HepG2 (cell line): ENCODE measurements around the gene PATE1. TPM values are rescaled to one million over a fixed set of nuclear protein-coding genes. Genes with fewer than 3 reads are reported as not detected.
"Not testable (repeated sequence)": the region's sequence is repeated elsewhere in the genome, so short reads cannot be mapped to it uniquely, and the experiment has no call there.

Experiments
- ATAC-seq: fragments of 200-7000 bp; cut with Tn5 transposase; 3 replicates; pipeline ENCODE4 v1.9.1; 2020; ENCODE audit warnings: mild to moderate bottlenecking, moderate library complexity
- BruUV-seq: library from RNA; stranded (reverse); fragments of 400-500 nt; replicated peaks from 2 replicates; lab custom pipeline; 2021; lab: Mats Ljungman, UMichigan
- CTCF ChIA-PET: fragments of 300-600 bp; formaldehyde crosslinking; extraction: SDS; loops from one replicate; lab custom pipeline; 2021; ENCODE audit warnings: low total read pairs, inconsistent platforms, low intra/inter-chr PET ratio; lab: Yijun Ruan, JAX
- POLR2A ChIA-PET: fragments of 350-600 bp; sonication (Branson Sonifier 250); formaldehyde crosslinking; loops from one replicate; lab custom pipeline; 2020; ENCODE audit warnings: antibody characterized with exemption, inconsistent platforms; lab: Yijun Ruan, JAX
- DNase-seq: peaks from one replicate; pipeline ENCODE4 v3.0.0-alpha.2; 2015; ENCODE audit warnings: low spot score
- FAIRE-seq: peaks from 3 replicates; lab custom pipeline; 2011; peaks lifted over from hg19 to GRCh38; lab: Jason Lieb, UNC
- H2AFZ ChIP-seq: one replicate; pipeline ENCODE4 v1.6.1; 2011; ENCODE audit warnings: low read length, inconsistent platforms
- H3K27ac ChIP-seq: fragments of 300-600 bp; 3 replicates; pipeline ENCODE4 v1.8.0; 2011; ENCODE audit warnings: mixed run types, mild to moderate bottlenecking, mixed read lengths, low read length, inconsistent platforms; ENCODE audit not compliant: insufficient read depth; ENCODE audit errors: extremely low read length
- H3K27me3 ChIP-seq, 2 experiments: fragments of 200-600 bp in 1 of 2; 2 replicates in 1 of 2; 3 replicates in 1 of 2; pipeline versions ENCODE4 v1.6.0 to v1.8.0; 2011; ENCODE audit warnings: low read length in 2 of 2, mild to moderate bottlenecking in 2 of 2, moderate library complexity in 2 of 2, inconsistent platforms in 1 of 2; ENCODE audit not compliant: insufficient read depth in 2 of 2, control insufficient read depth in 1 of 2
- H3K36me3 ChIP-seq, 2 experiments: fragments of 200-600 bp in 1 of 2; replicated peaks in 1 of 2; 2 replicates in 1 of 2; 3 replicates in 1 of 2; pipeline versions ENCODE4 v1.5.1 to v1.8.0; 2011; ENCODE audit warnings: low read length in 2 of 2, inconsistent platforms in 1 of 2; ENCODE audit not compliant: insufficient read depth in 2 of 2, control insufficient read depth in 1 of 2
- H3K4me1 ChIP-seq: 2 replicates; pipeline ENCODE4 v1.5.1; 2012; ENCODE audit warnings: low read length, inconsistent platforms; ENCODE audit not compliant: insufficient read depth
- H3K4me2 ChIP-seq: 2 replicates; pipeline ENCODE4 v1.6.0; 2011; ENCODE audit warnings: low read depth, low read length, inconsistent platforms
- H3K4me3 ChIP-seq, 3 experiments: fragments of 200-600 bp in 1 of 3; sonication (generic), shearing (Covaris generic) in 1 of 3; replicated peaks in 1 of 3; 2 replicates each; pipeline ENCODE4 v1.5.1; 2011 to 2016; ENCODE audit warnings: low read length in 3 of 3, inconsistent platforms in 2 of 3, low read depth in 2 of 3, mild to moderate bottlenecking in 2 of 3, control low read depth in 1 of 3, mixed read lengths in 1 of 3; ENCODE audit not compliant: insufficient read depth in 1 of 3
- H3K79me2 ChIP-seq: one replicate; pipeline ENCODE4 v1.6.1; 2011; ENCODE audit warnings: low read length, inconsistent platforms; ENCODE audit not compliant: insufficient read depth
- H3K9ac ChIP-seq: 2 replicates; pipeline ENCODE4 v1.6.0; 2011; ENCODE audit warnings: mild to moderate bottlenecking, low read depth, low read length, inconsistent platforms; ENCODE audit not compliant: insufficient read depth
- H3K9me3 ChIP-seq: 2 replicates; pipeline ENCODE4 v1.5.1; 2012; ENCODE audit warnings: mild to moderate bottlenecking, low read length
- H4K20me1 ChIP-seq: 2 replicates; pipeline ENCODE4 v1.6.0; 2011; ENCODE audit warnings: inconsistent platforms, mild to moderate bottlenecking, low read length, moderate library complexity; ENCODE audit not compliant: insufficient read depth
- ZFX ChIP-seq: sonication (generic); formaldehyde crosslinking; IDR thresholded peaks from 2 replicates; pipeline ENCODE4 v1.4.0; 2020; ENCODE audit warnings: mild to moderate bottlenecking, low read depth, missing genetic modification reagents, moderate library complexity
- ZNF446 ChIP-seq: sonication (generic); formaldehyde crosslinking; IDR thresholded peaks from 2 replicates; pipeline ENCODE4 v1.5.0; 2020; ENCODE audit warnings: mild to moderate bottlenecking, missing genetic modification reagents
- ZNF530 ChIP-seq: sonication (generic); formaldehyde crosslinking; IDR thresholded peaks from 2 replicates; pipeline ENCODE4 v1.5.0; 2020; ENCODE audit warnings: low read depth, mild to moderate bottlenecking, missing genetic modification reagents
- WGBS: methylation state at CpG from one replicate; pipeline ENCODE4 v1.1.6; 2017; ENCODE audit warnings: low lambda C conversion rate; 5-methylcytosine and 5-hydroxymethylcytosine counted together
- in situ Hi-C: cut with HindIII; loops from 2 replicates; pipeline ENCODE4 v1.10.0; 2017; ENCODE audit warnings: low pct_unique_long_range_greater_than_20kb; ENCODE audit not compliant: extremely low pct_ligation_motif_present
- intact Hi-C: fragments of 100-400 bp; cut with micrococcal nuclease; formaldehyde crosslinking; loops from one replicate; pipeline ENCODE4 v1.10.0; 2022; ENCODE audit not compliant: unreplicated experiment
- polyA plus RNA-seq, 8 experiments: library from polyadenylated mRNA; depleted of rRNA in 3 of 8; stranded (reverse) in 7 of 8; unstranded in 1 of 8; fragments of >200 nt; fragmentation: Illumina TruSeq in 4 of 8; extraction: Trizol in 4 of 8; gene quantifications; 2 replicates each; pipeline versions ENCODE4 v1.2.1 to v1.2.3, GENCODE V29; 2011 to 2016; ENCODE audit warnings: low read depth in 4 of 8, missing spikeins in 1 of 8, mixed read lengths in 1 of 8; ENCODE audit not compliant: insufficient read depth in 1 of 8
- total RNA-seq, 5 experiments: library from RNA; depleted of rRNA; stranded (reverse); fragments of >200 nt; fragmentation: Illumina TruSeq; extraction: Trizol; gene quantifications; 2 replicates each; pipeline ENCODE4 v1.2.3, GENCODE V29; 2016; ENCODE audit warnings: low read depth in 1 of 5
- TF ChIP-seq, protein P1 (sequence below): sonication (generic); formaldehyde crosslinking; IDR thresholded peaks from 2 replicates; pipeline ENCODE4 v1.4.0; 2020; ENCODE audit warnings: missing genetic modification reagents

PATE1 gene
- total and polyA plus RNA-seq, 2 of the 13 experiments (the other 11 are each of a cell fraction or from before 2014, with no cell fraction given) = not detected

GRCh38 chr11:125701858-125702621 lies 44.0 kb upstream of the PATE1 start (continued):
- TF ChIP-seq, protein P1, sequence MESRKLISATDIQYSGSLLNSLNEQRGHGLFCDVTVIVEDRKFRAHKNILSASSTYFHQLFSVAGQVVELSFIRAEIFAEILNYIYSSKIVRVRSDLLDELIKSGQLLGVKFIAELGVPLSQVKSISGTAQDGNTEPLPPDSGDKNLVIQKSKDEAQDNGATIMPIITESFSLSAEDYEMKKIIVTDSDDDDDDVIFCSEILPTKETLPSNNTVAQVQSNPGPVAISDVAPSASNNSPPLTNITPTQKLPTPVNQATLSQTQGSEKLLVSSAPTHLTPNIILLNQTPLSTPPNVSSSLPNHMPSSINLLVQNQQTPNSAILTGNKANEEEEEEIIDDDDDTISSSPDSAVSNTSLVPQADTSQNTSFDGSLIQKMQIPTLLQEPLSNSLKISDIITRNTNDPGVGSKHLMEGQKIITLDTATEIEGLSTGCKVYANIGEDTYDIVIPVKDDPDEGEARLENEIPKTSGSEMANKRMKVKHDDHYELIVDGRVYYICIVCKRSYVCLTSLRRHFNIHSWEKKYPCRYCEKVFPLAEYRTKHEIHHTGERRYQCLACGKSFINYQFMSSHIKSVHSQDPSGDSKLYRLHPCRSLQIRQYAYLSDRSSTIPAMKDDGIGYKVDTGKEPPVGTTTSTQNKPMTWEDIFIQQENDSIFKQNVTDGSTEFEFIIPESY (CRISPR knock-in tag) = no peak
- TF ChIP-seq ZNF530 (CRISPR knock-in tag) (no peak), ZNF446 (CRISPR knock-in tag) (no peak), ZFX (no peak)
- TF ChIP-seq, all 625 proteins: peak for 0

- FAIRE-seq, POLR2A ChIA-PET, BruUV-seq, H3K27me3 ChIP-seq, H3K36me3 ChIP-seq, H3K9ac ChIP-seq, ATAC-seq, H2AFZ ChIP-seq, CTCF ChIA-PET, H3K9me3 ChIP-seq, H3K4me2 ChIP-seq, H3K79me2 ChIP-seq, in situ Hi-C loops, H3K27ac ChIP-seq, H3K4me3 ChIP-seq, DNase-seq, intact Hi-C loops, H3K4me1 ChIP-seq, H4K20me1 ChIP-seq: not testable (repeated sequence)
- 57% methylated on average over 6 of the region's 24 CpGs for WGBS
Measured at GRCh38 chr11:125704686-125705085, 41.4 kb upstream of the PATE1 start.
